Body of pancreas (tissue), 4 donors: ENCODE measurements around the gene C2orf72.

Source experiments
- POLR2A ChIP-seq, 3 donors: fragments of 450-650 bp; IDR thresholded peaks; one replicate each; pipeline ENCODE4 v1.6.1; 2016; ENCODE audit warnings: antibody characterized with exemption in 3 of 3, mild to moderate bottlenecking in 2 of 3
- TF ChIP-seq, protein P1 (sequence below), 7 experiments: fragments of 450-650 bp in 4 of 7; fragments of 200-600 bp in 3 of 7; sonication (generic) in 3 of 7; IDR thresholded peaks; one replicate each; pipeline ENCODE4 v1.5.1; 2016 to 2019; ENCODE audit warnings: antibody characterized with exemption in 7 of 7

DNA sequence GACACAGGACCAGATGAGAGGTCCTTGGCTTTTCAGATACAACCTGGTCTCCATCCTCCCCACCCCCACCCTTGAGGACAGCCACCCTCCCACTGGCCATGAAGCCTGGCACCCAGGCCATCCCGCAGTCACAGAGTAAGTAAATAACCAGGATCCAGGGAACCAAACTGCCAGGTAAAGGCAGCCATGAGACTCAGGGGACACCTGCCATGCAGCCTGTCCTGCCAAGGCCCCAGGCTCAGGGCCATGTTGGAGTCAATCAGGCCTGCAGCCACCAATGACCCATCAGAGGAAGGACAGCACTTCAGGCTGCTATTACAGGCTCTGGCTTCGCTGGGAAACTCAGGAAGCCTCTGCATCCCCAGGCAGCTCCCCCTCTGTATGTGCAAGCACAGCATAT is 25.8 kb upstream of the C2orf72 start:
- TF ChIP-seq, protein P1, sequence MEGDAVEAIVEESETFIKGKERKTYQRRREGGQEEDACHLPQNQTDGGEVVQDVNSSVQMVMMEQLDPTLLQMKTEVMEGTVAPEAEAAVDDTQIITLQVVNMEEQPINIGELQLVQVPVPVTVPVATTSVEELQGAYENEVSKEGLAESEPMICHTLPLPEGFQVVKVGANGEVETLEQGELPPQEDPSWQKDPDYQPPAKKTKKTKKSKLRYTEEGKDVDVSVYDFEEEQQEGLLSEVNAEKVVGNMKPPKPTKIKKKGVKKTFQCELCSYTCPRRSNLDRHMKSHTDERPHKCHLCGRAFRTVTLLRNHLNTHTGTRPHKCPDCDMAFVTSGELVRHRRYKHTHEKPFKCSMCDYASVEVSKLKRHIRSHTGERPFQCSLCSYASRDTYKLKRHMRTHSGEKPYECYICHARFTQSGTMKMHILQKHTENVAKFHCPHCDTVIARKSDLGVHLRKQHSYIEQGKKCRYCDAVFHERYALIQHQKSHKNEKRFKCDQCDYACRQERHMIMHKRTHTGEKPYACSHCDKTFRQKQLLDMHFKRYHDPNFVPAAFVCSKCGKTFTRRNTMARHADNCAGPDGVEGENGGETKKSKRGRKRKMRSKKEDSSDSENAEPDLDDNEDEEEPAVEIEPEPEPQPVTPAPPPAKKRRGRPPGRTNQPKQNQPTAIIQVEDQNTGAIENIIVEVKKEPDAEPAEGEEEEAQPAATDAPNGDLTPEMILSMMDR (IDR thresholded peaks at IDR 0.05), result no peak
- TF ChIP-seq POLR2A (IDR thresholded peaks at IDR 0.05), result no peak
